ENCODE data around the gene CEP120.
"Not testable (repeated sequence)": the region's sequence is repeated elsewhere in the genome, so short reads cannot be mapped to it uniquely, and the experiment has no call there.

Gene CEP120

DNA sequence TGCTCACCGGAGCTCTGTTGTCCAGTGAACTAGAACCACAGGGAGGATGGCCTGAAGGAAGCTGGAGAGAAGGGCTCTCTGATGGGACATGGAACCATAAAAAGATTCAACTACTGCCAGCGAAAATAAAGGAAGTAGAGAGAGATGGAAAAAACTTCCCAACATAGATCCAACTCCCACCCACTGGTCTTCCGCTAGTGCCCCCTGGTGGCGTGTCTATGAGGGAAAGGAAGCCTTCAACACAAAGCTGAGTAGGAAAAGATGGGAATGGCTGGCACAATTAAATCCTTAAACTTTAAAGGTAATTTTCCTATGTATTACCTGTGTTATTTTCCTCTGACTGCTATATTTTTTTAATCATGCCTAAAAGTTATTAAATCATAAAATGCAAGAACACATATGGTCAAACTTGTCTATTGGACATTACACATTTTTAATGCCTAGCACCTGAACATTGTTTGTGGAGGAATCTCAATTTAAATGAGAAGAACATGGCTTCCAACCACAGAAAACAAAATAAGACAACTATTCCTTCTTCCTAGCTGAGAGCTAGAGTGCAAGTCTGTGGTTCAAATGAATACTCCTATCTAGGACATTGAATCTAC, 51.5 kb downstream of the CEP120 start:
- DNase-seq: no peak

DNA sequence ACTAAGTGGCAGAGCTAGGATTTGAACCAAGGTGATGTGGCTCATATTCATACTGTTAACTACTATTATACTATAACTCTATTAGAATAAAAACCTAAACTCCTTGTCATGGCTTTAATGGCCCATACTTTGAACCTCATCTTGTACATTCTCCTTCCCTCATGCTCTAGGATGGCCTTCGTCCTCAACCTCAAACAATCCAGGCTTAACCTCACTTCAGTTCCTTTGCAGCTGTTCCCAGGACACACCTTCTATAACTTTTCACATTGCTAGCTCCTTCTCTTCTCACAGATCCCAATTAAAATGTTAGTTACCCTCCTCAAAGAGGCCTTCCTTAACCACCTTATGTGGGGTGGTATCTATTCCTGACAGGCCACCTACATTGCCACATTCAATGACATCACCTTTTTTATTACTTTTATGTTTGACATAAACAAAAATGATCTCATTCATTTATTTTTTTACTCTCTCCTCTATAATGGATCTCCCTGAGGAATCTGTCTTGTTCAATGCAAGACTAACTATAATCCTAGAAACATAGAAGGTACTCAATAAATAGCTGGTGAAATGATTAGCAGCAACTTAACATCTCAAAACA, 53.7 kb downstream of the CEP120 start:
- no peak for DNase-seq

DNA sequence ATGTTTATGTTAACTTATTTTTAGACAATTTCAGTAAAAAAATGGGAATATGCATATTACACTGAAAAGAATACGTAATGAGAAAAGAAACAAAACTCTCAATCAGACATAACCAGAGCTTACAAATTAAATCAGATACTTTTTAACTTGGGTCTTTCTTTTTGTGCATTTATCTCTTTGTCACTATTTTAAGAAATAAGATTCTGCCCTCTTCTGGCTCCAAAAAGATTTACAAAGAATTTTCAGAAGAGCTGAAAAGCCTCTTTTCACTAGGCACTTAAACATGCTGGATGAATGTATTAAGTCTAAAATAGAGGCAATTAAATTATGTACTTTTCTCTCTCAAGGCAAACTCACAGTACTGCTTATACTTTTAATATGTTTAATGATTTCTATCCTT, 55.5 kb downstream of the CEP120 start:
- DNase-seq: no peak

DNA sequence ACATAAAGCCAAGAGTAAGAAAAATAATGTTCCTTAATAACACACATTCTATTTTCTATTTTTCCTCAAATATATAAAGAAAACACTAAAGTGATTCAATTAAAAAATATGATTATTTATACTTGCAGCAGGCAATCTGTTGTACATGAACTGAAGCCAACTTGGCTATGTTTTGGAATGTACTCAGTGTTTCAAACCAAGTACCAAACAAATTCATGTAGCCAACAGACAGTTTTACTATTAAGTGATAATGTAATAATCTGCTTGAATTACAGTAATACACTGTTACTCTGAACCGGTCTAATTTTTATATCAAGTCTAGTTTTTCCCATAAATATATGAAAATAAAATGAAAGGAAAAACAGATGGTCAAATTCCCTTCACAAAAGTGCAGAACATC, 58.0 kb downstream of the CEP120 start:
- DNase-seq: no peak

DNA sequence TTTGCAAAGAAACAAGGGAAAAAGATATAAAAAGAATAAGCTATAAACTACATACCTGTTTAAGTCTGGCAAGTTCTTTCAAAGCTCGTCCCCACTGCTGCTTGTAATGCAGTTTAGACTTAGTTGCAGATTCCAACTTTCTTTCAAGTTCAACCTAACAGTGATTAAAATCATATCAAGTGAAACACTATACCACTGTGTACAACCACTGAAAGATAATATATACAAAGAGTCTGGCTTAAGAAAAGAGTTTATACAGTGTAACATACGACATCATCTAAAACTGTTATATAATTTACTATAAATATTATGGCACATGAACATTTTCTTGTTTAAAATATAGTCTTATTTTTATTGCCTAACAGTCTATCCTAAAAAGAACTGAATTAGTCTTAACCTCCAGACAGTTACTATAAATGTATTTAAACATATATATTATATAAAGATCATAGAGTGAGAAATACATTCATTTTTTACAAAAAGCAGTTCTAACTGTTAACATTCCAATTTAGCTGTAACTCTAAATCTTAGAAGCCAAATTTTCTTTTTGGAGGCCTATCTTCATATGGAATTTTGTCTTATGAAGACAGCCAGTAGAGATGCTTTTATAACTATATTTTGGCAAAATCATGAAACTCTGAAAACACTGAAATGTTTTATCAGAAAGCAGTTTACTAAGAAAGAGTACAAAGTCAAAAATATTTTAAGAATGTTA, 58.6 kb downstream of the CEP120 start:
- no peak for DNase-seq

DNA sequence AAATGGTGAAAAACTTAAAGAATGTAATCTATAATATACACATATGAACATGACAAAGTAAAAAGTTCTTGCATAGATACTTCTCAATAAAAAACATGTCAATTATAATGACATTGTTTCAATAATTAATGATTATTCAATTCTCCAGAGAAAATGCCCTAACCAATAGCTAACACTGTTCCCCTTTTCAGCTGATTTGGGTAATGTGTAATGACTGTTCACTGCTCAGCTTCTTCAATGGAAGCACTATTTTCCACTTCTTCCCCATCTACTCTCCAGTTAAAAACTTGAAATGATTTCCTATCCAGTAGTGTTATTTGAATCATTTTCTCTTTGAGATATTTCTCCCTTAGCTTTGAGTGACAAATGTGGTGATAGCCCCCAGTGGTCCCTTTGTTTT, 62.3 kb downstream of the CEP120 start:
- no peak for DNase-seq

DNA sequence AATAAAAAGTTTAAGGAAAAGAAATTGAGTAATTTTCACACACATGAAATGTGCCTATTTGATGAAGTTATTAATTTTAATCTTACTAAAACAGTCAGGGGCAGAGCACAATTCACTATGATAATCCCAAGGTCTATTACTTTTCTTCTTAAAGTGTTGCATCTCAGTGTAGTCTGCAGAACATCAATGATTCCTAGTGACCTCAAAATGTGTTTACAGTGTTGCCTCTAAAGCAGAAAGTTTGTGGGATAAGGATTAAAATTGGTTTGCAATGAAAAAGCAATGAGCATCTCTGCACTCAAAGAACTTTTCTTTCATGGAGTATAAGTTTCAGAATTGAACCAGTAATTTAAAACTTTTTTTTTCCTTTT, 63.0 kb downstream of the CEP120 start:
- DNase-seq: no peak

DNA sequence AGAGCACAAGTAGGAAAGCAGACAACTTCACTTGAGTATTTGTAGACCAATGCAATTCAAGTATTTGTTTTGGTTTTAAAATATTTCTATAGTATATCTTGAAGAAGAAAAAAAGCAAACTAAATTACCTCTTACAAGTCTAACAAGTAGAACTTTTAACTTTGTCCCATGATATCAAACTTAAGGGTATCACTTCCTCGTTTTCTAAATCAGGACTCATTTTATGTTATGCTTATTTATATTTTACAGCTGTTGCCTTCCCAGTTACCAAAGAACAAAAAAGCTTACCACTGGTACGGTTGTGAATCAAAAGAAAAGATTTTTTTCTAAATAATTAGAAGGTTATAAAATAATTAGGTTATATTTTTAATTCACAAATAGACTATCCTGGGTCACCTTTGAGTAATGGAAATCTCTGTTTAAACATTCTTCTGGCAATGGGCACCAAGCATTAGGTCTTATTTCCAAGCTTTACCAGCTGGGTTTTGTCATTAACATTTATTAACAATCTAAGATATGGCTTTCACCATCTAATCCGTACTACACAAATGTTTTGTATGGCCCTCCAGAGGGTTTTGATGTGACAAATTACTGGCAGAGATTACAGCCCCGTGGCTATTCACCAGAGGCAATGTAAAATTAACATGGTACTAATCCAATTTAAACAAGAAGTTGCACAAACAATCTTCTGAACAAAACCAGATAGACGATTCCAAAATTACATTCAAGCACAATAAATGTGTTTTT, 63.6 kb downstream of the CEP120 start:
- no peak for DNase-seq

DNA sequence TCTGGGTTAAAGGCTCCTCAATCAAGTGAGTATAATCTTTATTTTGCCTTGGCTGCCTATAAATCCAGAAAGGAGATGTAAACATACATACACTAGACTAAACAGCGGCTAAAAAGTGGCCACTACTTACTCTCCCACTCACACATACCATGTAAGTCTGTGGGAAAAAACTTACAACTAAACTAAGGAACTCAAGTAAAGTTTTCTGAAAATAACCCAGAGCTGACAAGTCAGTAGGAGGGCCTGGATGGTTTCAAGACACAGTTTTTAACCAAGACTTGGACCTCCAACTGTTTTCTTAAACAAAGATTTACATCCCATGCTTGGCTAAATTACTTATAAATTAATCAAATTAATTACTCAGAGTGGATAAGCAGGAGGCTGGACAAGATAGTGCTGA, 64.5 kb downstream of the CEP120 start:
- no peak for DNase-seq

DNA sequence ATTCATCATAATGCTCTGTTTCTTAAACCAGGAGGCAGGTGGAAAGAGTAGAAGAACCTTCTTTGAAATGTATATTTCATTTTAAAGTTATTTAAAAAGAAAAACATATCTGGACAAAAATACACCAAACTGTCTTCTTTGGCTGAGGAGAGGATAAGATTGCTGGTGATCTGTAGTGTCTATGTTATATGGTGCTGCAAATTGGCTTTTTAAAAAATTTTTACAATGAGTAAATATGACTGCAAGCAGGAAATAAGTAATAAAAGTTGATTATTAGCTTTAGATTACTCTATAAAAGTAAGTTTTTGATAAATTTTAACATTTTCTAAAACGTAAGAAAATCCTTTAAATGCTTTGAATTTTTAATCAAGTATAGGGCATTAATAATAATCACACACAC, 64.9 kb downstream of the CEP120 start:
- no peak for DNase-seq

DNA sequence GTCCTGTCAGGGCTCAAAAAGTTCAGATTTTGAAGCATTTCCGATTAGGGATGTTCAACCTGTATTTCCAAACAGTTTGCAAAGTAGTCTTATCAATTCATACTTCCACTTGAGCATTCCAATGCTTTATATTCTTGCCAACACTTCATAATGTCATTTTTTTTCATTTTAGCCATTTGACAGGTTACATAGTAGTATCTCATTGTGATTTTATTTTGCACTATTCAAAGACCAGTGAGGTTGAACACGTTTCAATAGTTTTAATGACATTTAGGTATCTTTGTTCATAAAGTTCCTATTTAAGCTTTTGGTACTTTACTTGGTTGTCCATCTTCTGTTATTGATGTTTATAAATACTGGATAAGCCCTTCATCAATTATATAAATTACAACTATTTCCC, 71.4 kb downstream of the CEP120 start:
- no peak for DNase-seq

DNA sequence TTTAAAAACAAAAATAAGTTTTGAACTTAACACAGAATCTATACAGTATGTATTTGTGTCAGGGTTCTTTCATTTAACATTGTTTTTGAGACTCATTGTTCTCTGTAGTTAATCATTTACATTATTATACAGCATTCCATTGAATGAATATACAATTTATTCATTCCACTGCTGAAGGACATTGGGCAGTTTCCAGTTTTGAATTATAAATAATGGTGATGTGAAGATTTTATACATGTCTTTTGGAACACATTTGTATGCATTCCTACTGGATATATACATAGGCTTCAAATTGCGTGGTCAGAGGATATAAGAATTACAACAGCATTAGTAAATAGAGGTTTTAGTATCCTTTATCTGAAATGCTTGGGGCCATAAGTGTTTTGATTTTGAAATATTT, 72.0 kb downstream of the CEP120 start:
- no peak for DNase-seq

DNA sequence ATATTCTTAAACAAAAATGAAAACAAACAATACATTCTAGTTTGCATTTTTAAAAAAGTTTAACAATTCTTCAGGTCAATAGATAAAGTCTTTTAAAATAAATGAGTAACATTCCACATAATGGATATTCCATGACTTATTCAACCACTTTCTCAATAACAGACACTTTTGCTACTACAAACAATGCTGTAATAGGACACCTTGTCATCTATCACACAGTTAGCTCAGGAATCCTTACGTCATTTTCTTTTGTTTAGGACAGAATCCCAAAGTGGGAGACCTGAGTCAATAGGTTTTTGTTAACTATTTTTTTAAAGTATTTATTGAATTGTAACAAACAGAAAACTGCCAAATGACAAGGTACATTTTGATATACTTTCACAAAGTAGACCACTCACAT, 72.5 kb downstream of the CEP120 start:
- no peak for DNase-seq

DNA sequence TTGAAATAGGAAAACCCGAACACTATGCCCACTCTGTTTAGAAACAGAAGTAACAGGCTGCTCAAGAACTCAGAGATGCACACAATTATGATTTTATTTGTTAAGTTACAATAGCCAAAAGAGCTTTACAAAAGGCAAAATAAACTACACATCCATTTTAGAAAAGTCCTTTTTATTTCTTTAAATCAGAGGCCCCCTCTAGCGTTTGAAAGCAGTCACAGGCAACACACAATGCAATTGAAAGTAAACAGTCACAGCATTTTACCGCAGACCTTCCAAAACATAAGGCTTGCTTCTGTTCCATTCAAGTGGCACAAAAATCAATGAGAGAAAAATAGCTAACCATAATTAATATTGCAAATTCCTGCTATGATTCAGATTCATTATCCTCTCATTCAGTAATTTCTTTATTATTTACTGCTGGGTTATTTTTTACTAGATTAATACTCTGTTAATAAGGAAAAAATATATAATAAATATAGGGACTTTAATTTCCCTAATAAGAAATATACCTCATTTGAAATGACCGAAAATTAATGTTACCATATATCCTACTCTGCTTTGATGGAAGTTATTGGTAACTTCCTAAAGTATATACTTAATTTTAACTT, 78.3 kb downstream of the CEP120 start:
- no peak for DNase-seq

DNA sequence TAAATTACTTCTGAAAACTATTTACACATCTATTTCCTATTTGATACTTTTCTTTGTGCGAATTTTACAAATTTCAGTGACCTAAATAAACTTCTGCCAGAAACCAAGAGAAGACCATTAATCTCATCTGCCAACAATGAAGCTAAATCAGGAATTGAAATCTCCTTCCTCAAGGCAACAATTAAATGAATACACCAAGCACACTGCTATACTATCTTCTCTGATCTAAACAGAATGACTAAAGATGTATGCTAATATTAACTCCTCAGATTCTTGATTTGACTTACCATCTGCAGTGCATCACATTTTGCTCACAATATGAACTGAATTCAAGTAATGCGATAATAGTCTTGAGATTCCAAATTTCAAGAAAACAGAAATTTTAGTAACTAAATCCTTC, 82.3 kb downstream of the CEP120 start:
- no peak for DNase-seq

DNA sequence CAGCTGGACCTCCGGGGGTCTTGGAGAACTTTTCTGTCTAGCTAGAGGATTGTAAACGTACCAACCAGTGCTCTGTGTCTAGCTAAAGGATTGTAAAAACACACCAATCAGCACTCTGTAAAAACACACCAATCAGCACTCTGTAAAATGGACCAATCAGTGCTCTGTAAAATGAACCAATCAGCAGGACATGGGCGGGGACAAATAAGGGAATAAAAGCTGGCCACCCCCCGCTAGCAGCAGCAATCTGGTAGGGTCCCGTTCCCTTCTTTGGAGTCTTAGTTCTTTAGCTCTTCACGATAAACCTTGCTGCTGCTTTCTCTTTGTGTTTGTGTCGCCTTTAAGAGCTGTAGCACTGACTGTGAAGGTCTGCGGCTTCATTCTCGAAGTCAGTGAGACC, 114.8 kb downstream of the CEP120 start:
- not testable (repeated sequence) for DNase-seq

DNA sequence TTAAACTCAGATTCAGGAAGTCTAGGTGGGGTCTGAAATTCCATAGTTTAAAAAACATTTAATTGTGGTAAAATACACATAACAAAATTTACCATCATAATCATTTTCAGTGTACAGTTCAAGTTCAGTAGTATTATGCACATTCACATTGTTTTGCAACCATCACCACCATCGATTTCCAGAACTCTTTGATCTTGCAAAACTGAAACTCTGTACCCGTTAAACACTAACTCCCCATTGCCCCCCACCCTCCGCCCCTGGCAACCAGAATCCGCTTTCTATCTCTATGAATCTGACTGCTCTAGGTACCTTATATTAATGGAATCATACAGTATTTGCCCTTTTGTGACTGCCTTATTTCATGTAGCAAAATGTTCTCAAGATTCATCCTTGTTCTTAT, 117.5 kb downstream of the CEP120 start:
- no peak for DNase-seq

DNA sequence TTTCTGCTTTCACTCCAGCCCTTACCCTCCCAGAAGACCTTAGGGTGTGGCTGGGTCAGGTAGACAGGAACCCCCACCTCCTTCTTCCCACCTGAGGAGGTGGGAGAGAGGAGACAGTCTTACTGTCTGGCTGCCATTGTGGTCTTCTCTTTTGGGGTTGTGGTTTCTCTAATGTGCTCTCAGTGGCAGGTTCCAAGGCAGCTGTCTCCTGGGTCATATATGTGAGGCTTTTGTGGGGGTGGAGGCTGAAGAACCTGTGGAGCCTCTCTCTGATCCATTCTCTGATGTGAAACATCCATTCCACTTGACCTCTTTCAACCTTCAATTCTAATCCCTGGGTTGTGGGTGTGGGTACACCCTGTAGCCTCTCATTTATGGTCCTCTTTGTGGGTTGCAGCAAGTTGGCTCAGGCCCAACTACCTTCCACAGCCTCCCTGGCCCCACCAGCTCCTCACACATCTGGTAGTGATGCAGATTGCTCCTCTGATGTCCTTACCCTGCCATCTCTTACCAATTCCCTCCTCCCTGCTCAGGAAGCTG, 118.4 kb downstream of the CEP120 start:
- DNase-seq: no peak

DNA sequence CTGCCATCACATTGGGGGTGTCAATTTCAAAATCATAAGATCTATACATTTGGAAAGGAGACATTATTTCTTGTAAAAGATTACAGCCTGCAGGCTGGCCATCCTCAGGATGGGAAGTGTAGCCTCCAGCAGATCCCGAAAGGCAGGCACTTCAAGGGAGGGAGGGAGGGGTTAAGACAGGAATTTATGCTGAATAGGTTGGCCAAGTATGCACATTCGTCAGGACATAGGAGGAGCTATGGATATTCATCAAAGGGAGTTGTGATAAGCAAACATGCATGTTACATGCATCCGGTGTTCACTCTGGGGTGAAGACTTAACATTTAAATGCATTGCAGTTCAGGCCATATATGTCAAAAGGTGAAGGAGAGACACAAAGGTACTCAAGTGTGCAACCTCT, 119.4 kb downstream of the CEP120 start:
- no peak for DNase-seq

DNA sequence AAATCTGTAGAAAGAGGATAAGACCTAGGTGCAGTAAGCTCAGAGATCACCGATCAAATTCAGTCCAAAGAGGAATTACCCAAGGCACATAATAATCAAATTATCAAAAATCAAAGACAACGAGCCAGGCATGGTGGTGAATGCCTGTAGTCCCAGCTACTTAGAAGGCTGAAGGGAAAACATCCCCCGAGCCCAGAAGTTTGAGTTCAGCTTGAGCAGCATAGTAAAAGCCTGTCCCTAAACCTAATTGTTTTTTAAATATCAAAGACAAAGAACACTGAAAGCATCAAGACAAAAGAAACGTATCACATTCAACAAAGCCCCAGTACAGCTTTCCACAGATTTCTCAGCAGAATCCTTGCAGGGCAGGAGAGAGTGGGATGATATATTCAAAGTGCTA, 122.9 kb downstream of the CEP120 start:
- DNase-seq: no peak

DNA sequence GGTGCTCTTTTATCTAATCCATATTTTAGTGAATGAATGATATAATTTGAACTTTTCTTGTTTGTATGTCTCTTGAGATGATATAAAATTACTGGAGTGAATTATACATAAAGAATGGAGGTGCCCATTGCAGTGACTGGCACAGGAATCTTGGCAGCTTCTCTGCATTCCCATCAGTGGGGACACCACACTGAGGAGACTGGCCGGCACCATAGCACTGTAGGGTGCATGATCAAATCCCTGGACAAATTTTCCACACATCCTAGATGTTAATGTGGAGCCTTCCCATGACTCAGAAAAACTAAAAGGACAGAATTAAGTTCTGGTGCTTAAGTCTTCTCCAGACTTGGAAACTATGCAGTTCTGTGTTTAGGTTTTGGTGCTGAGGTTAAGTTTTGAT, 124.1 kb downstream of the CEP120 start:
- DNase-seq: no peak

DNA sequence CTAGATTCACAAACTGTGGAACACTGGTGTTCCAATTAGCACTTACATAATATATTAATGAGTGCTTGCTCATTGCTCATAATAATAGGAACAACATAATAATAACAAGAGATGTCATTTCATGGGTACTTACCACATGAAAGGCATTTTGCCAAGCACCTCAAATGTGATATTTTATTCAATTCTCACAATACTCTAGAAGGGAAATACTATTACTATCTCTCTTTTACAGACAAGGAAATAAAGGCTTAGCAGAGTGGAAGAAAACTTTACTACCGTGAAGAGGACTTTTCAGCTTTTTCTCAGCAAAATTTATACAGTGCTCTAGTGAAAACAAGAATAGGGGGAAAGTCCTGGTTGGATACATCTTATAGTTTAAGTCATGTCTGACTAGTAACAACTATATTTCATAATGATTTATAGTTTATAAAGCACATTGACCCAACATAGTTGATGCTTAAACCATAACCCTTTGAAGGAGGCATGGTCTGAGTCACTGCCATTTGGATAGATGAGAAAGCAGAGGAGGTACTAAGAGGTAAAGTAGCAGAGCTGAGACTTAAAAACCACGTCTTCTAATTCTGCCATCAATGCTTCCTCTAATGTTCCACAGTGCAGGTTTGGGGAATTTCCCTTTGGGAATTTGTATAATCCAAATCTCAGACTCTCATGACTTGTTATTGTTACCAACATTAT, 124.7 kb downstream of the CEP120 start:
- no peak for DNase-seq

DNA sequence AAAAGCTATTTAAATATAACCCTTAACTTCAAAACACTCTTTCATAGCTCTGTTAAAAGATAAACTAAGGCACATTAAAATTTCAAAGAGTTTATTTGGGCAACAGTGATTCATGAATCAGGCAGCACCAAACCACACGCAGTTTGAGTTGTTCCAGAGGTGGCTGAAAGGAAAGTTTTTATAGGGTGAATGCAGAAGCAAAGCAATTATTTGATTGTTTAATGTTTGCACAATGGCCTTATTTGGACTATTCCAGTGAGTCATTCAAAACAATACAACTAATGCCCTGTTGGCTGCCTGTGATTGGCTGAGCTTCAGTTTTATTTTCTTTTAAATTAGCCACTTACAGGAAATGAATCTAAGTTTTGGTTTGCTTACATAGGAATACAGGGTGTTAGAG, 125.3 kb downstream of the CEP120 start:
- no peak for DNase-seq

Data from CD4-positive, alpha-beta T cell treated with Interferon gamma for 1 hour (primary cell).